Amygdala (tissue), 56 donors: ENCODE measurements around the gene RRBP1.
"Not testable (repeated sequence)": the region's sequence is repeated elsewhere in the genome, so short reads cannot be mapped to it uniquely, and the experiment has no call there.

ENCODE experiments used
- DNase-seq, 56 donors: peaks; one replicate each; lab custom pipeline; 2025; lab: John Stamatoyannopoulos, UW

Gene RRBP1

GRCh38 chr20:17664025-17664633 is 17.9 kb downstream of the RRBP1 start:
- DNase-seq: no peak

DNA sequence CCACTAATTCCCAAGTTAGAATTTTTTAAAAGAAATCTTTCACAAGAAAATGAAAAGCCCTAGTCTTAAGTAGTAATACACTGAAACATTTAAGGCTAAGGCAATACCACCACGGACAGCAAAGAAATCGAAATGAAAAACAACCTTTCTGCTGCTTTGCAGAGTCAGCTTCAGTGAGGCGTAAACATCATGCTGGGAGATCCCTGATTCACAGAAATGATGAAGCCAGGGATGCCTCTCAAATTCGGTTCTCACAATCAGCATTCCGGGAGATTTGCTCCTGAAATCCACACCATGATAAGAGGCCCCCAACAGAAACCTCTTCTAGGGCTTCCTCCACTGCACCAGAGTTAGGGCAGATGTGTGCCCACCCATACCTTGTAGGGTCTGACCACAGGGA is 18.6 kb downstream of the RRBP1 start:
- no peak for DNase-seq

GRCh38 chr20:17663040-17663399 is 19.0 kb downstream of the RRBP1 start:
- peak in 19 of 56 donors; percentile 7 to 58 (median 34) for DNase-seq

DNA sequence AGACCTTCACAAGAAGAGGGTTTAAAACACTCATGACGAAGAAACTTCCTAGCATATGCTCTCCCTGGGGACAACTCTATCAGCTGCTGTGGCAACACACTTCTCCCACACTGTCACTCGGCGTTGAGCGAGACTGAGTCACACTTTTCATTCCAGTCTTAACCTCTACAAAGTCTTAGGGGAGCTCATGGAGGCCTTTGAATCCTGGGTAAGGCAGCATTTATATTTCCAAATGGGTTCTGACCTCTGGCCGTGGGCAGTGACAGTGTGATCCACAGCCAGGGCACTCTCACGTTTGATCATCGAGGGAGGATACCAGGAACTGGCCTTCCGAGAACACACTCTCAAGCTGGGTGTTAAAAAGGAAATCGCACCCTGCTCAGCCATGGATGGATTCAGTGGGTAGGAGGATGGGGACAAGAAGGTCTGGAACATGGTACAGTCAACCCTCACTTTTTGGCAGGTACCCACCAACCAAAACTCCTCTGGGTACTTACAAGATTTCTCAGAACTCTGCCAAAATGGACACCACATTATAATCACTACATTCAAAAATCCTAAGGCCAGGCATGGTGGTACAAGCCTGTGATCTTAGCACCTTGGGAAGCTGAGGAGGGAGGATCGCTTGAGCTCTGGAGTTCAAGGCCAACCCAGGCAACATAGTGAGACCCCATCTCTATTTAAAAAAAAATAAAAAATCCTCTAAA is 19.6 kb downstream of the RRBP1 start:
- DNase-seq: no peak

GRCh38 chr20:17661121-17661744 is 20.8 kb downstream of the RRBP1 start:
- DNase-seq: no peak

DNA sequence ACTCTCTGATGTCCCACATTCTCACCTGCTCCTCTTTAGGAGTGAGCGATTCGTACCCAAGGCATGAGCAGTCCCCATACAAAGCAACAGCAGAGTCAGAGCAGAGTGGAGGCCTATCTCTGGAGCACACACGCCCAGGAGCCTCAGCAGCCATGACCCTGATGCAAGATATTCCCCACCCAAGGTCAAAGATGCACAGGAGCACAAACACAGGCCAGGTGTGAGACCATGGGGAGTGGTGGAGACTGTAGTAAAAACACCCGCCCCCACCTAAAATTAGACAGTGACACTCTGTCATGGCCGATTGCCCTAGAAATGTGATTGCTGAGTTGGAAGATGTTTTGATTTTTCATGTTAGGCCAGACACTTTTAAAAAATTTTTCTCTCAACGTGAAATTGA is 21.4 kb downstream of the RRBP1 start:
- no peak for DNase-seq

DNA sequence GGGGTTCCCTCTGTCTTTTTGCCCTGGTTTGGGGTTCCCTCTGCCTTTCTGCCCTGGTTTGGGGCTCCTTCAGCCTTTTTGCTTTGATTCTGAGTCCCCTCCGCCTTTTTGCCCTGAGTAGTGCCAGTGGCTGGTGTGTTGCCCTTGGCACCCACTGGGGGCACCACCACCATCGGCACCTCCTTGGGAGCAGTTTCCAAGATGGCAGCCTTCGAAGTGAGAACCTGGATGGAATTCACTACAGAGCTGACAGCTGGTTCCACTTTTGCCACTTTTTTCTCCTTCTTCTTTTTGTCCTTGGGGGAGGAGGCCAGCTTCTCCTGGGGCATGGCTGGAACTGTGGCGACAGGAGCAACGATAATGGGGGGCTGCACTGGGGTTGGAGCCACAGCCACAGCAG is 22.2 kb downstream of the RRBP1 start:
- DNase-seq: no peak

DNA sequence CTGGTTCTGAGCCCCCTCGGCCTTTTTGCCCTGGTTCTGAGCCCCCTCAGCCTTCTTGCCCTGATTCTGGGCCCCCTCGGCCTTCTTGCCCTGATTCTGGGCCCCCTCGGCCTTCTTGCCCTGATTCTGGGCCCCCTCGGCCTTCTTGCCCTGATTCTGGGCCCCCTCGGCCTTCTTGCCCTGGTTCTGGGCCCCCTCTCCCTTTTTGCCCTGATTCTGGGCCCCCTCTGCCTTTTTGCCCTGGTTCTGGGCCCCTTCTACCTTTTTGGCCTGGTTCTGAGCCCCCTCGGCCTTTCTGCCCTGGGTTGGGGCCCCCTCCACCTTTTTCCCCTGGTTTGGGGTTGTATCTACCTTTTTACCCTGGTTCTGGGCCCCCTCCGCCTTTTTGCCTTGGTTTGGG is 22.7 kb downstream of the RRBP1 start:
- DNase-seq: not testable (repeated sequence)

- DNase-seq: no peak
Observed at GRCh38 chr20:17658648-17658993, 23.4 kb downstream of the RRBP1 start.

DNA sequence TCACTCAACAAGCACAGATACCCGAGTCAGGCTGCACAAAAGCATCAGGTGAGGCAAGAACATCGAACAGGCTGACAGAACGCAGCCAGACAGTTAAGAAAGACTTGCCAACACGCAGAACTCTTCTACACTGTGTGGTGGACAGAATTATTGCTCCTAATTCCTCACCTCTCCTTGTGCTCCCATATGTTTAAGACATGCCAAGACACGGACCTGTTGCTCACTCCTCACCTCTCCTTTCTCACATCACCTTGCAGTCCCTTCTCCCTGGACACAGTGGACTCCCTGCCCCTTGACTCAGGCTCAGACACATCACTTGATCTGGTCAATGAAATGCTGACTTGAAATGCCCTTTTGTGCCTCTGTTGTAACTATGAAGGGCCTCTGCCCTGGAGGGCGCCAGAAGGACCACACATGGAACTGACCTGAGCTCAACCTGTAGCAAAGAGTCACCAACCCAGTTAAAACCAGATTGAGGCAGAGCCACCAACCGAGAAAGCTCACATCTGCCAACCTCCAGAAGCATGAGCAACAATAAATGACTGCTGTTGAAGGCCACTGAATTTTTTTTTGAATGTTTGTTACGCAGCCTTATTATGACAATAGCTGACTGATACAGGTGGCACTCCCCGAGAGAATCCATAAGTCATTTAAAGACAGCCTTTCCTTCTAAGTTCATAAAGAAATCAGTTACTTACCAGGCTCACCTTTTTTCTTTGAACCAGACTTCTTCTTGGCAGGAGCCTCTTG is 24.0 kb downstream of the RRBP1 start:
- DNase-seq: no peak

GRCh38 chr20:17657079-17657825 is 24.8 kb downstream of the RRBP1 start:
- DNase-seq: peak in 2 of 56 donors; percentile 12 to 20

DNA sequence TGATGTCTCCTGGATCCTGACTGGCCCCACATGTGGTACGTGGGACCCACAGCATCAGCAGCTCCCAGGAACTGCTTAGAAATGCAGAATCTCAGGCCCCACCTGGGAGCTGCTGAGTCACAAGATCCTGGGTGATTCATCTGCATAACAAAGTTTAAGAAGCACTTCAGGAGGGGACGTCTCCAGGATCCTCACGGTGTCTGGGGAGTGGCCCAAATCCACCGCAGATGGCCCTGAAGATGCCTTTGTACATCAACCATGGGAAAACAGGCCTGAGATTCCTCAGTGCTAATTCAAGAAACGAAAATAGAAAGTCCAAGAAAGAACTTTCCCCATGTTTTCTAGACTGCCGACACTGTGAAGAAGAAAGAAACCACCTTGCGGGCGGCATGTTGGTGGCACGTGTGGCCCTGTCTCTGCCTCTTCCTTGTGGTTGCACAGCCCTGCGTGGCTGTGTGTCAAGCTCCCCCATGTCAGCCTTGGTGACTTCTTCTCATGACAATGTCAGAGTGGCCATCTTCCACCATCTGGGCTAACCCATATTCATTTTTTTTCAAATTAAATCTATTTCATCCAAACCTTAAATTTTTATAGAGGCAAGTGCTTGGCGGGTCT is 26.1 kb downstream of the RRBP1 start:
- DNase-seq: no peak

- DNase-seq: no peak
Observed at GRCh38 chr20:17655286-17655651, 26.8 kb downstream of the RRBP1 start.

GRCh38 chr20:17654649-17655285 is 27.3 kb downstream of the RRBP1 start:
- DNase-seq: peak in 4 of 56 donors; percentile 12 to 52 (median 23)

DNA sequence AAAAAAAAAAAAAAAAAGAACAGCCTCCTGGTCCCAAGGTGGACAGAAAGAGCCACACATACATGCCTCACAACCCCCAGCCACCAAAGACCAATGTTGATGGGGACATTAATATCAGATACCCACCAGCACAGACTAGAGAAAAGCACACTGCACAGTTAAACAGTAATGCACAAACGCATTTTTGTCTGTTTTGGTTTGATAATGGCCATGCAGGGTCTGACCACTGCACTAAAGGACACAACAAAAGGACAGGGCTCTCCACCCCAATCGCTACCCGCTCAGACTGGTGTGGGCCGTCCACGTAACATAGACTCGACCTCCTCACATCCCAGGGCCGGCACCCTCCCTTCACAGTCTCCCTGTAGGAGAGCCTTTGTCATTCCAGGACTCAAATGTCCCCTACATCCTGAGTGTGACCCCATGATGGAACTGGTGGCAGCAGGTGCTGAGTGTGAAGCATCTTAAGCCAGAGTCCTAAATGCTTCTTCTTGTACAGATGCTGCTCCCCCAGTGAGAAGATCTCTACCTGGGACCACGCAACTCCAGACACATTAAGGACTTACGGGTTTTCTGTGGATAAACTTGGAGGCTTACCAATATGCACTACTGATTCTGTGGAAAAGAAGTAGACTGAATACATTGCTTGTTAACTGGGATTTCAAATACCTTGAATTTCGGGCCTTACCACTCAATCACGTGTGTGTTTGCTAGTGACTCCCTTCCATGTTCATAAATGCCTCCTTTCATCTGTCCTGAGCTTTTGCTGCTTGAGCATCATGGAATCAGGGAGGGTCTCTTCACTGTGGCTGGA is 28.0 kb downstream of the RRBP1 start:
- no peak for DNase-seq

DNA sequence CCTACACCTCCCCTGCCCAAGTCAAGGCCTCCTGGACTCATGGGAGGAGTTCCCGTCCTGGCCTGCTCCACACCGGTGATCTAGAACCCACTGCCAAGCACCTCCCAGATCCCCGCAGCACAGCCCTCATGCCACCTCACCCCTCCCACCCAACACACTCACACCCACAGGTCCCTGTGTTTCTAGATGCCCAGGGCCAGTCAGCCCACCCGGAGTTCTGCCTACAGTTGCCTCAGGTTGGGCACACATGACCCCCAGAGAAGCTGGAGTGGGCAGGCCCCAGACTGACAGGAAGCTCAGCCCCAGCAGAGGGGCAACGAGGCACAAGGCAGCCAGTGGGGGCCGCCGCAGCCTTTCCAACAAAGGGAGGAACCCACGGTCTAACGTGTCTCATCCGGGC is 29.6 kb downstream of the RRBP1 start:
- no peak for DNase-seq

DNA sequence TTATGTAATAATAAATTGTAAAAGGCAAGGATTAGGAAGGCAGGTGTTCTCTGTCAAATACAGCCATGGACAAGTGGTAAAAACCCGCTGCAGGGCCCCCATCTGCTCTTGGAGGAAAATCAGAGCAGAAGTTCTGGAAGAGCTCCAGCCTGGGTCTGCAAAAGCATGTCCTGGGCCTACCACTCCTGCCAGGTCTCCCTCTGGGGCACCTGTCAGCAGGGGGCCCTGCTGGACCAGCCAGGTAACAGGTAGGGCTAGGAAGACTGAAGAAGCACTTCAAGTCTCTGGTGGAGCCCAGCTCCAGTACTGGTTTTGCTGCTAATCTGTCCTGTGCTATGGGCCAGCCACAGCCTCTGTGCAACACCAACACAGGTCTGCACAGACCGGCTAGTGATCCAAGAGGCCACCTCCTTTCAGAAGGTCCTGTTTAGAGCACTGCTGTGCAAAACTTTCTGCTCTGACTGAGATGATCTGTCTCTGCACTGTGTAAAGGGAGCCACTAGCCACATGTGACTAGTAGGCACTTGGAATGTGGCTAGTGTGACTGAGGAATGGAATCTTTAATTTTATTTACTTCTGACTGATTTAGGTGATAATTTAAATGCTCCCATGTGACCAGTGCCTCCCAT is 30.2 kb downstream of the RRBP1 start:
- DNase-seq: no peak

- DNase-seq: no peak
Observed at GRCh38 chr20:17651129-17651759, 30.8 kb downstream of the RRBP1 start.
